Measurements from ENCODE around the gene VPS13D.

The VPS13D gene

DNA sequence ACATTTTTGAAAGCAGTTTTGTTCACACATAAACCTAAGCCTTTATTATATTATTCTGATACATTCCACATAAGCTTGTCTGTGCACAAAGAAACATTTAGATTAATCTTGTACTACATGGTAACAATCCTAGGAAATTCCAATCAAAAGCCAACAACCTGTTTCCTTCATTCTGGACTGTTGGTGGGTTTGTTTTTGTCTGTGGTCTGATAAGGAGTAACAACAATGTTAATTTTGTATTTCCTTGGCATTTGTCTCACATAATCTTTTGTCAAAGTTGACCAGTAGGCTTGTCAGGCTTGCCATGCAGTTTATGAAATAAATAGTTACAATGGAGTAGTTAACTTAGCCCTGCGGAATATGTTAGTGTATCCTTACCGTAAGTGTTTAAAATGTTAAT, 204.9 kb downstream of the VPS13D start:
- no peaks in the 10 kb centered on the region for H3K36me3 ChIP-seq (ENCODE audit: insufficient read depth)
- peaks cover 51% of the 10 kb centered on the region for H3K4me1 ChIP-seq (ENCODE audit: low read depth, poor library complexity, severe bottlenecking)
- no peak overlapping the region for H3K9ac ChIP-seq
- TF ChIP-seq, protein P1, sequence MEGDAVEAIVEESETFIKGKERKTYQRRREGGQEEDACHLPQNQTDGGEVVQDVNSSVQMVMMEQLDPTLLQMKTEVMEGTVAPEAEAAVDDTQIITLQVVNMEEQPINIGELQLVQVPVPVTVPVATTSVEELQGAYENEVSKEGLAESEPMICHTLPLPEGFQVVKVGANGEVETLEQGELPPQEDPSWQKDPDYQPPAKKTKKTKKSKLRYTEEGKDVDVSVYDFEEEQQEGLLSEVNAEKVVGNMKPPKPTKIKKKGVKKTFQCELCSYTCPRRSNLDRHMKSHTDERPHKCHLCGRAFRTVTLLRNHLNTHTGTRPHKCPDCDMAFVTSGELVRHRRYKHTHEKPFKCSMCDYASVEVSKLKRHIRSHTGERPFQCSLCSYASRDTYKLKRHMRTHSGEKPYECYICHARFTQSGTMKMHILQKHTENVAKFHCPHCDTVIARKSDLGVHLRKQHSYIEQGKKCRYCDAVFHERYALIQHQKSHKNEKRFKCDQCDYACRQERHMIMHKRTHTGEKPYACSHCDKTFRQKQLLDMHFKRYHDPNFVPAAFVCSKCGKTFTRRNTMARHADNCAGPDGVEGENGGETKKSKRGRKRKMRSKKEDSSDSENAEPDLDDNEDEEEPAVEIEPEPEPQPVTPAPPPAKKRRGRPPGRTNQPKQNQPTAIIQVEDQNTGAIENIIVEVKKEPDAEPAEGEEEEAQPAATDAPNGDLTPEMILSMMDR (conservative IDR thresholded peaks at IDR 0.05; ENCODE audit: low read depth, low read length): no peak
- H3K4me2 ChIP-seq: peak overlapping the region; percentile 65
- H3K27me3 ChIP-seq (ENCODE audit: insufficient read depth, low read depth): no peaks in the 10 kb centered on the region
- H3K79me2 ChIP-seq (ENCODE audit: insufficient read depth, low read depth): no peaks in the 10 kb centered on the region
- no peak overlapping the region for H2AFZ ChIP-seq (ENCODE audit: low read depth)
- no peak overlapping the region for H3K27ac ChIP-seq
- no peak overlapping the region for H3K4me3 ChIP-seq (IDR thresholded peaks at IDR 0.05; ENCODE audit: insufficient read depth, low read depth, low read length)
- no peaks in the 10 kb centered on the region for H4K20me1 ChIP-seq (ENCODE audit: insufficient read depth)

DNA sequence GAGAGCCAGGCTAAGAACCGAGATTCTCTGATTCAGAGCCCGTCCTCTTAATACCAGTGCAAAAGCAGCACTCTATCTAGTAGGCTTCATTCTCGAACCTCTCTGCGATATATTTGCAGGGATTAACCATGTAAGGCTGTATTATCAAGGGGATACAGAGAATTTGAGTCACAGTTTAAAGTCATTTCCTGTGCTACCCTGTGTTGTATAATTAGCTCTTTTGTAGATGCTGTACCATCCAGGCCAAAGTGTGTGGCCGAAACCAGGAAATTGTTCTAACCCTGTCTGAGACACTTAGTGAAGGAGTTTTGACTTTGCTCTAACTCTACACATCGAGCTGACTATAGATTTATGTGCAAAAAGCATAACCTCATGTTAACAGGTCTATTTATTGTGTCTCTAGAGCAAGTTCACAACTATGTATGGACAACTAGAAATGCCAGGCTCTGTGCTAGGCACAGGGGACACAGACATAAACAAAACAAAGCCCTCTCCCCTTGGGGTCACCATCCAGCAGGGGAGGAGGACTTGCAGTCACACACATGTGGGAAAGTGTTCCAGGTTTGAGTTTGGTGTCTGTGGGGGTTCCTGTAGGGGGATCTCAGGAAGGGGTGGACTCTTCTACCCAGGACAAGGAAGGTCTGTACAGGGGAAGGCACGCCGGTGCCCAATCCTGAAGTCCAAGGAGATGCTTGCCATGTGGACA, 206.0 kb downstream of the VPS13D start:
- Histone ChIP-seq H2AFZ (ENCODE audit: low read depth) (no peak overlapping the region), H3K79me2 (ENCODE audit: insufficient read depth, low read depth) (no peaks in the 10 kb centered on the region), H3K36me3 (ENCODE audit: insufficient read depth) (no peaks in the 10 kb centered on the region), H3K4me3 (IDR thresholded peaks at IDR 0.05; ENCODE audit: insufficient read depth, low read depth, low read length) (no peak overlapping the region), H3K27ac (peak overlapping the region; percentile 13; the same call in 1 of the 2 replicates), H3K4me2 (peak overlapping the region; percentile 65), H3K9ac (no peak overlapping the region), H4K20me1 (ENCODE audit: insufficient read depth) (no peaks in the 10 kb centered on the region), H3K4me1 (ENCODE audit: low read depth, poor library complexity, severe bottlenecking) (peaks cover 51% of the 10 kb centered on the region), H3K27me3 (ENCODE audit: insufficient read depth, low read depth) (no peaks in the 10 kb centered on the region)
- TF ChIP-seq, protein P1 (conservative IDR thresholded peaks at IDR 0.05; ENCODE audit: low read depth, low read length): no peak

DNA sequence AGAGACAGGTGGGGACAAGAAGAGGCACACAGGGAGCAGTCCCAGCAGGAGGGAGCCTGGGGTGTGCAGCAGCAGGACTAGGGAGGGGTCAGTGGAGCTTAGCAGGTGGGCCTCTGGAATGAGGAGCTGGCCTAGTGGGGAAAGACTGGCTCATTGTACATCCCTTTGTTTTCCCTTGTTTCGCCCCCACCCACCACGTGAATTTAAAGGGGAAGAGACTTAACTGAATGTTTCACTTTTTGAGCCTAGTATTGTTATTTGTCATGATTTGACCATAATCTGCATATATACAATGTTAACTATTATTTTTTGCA, 206.5 kb downstream of the VPS13D start:
- no peaks in the 10 kb centered on the region for H3K27me3 ChIP-seq (ENCODE audit: insufficient read depth, low read depth)
- TF ChIP-seq, protein P1 (conservative IDR thresholded peaks at IDR 0.05; ENCODE audit: low read depth, low read length): no peak
- H3K36me3 ChIP-seq (ENCODE audit: insufficient read depth): no peaks in the 10 kb centered on the region
- no peak overlapping the region for H3K9ac ChIP-seq
- H3K4me3 ChIP-seq (IDR thresholded peaks at IDR 0.05; ENCODE audit: insufficient read depth, low read depth, low read length): no peak overlapping the region
- no peak overlapping the region for H2AFZ ChIP-seq (ENCODE audit: low read depth)
- H3K4me1 ChIP-seq (ENCODE audit: low read depth, poor library complexity, severe bottlenecking): peaks cover 51% of the 10 kb centered on the region
- no peaks in the 10 kb centered on the region for H4K20me1 ChIP-seq (ENCODE audit: insufficient read depth)
- H3K79me2 ChIP-seq (ENCODE audit: insufficient read depth, low read depth): no peaks in the 10 kb centered on the region
- H3K27ac ChIP-seq: no peak overlapping the region
- peak overlapping the region; percentile 65 for H3K4me2 ChIP-seq

DNA sequence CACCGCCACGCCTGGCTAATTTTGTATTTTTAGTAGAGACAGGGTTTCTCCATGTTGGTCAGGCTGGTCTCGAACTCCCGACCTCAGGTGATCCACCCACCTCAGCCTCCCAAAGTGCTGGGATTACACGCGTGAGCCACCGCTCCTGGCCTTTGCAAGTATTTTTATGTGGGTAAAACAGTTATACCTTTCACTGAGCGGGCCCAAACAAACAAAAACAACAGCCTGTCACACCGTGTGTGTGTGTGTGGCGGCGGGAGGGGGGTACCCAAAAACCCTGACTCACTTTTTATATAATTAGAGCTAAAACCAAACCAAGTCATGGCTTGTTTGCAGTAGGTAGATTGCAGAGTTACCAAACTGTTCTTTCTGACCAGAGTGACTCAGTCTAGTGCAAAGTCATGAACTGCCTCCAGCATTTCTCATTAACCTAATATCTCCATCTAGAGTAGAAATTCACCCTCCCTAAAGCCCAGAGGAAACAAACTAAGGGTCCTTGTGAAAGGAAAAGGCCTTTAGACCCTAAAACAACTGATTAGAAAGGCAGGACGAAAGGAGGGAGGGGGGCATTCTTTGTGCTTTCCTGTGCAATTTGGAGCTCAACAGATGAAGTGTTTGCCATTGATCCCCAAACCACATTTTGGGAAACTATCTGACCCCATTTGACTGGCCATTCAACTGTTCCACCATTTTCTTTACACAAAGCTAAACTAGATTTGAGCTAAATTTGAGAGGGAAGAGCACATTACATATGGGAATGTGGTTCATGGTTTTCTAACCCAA, 207.2 kb downstream of the VPS13D start:
- Histone ChIP-seq H3K9ac (no peak overlapping the region), H3K4me3 (IDR thresholded peaks at IDR 0.05; ENCODE audit: insufficient read depth, low read depth, low read length) (no peak overlapping the region), H4K20me1 (ENCODE audit: insufficient read depth) (no peaks in the 10 kb centered on the region), H3K27me3 (ENCODE audit: insufficient read depth, low read depth) (no peaks in the 10 kb centered on the region), H3K79me2 (ENCODE audit: insufficient read depth, low read depth) (no peaks in the 10 kb centered on the region), H3K4me1 (ENCODE audit: low read depth, poor library complexity, severe bottlenecking) (peaks cover 58% of the 10 kb centered on the region), H3K36me3 (ENCODE audit: insufficient read depth) (no peaks in the 10 kb centered on the region), H3K4me2 (peak overlapping the region; percentile 65; the same call in 1 of the 2 replicates), H2AFZ (ENCODE audit: low read depth) (no peak overlapping the region), H3K27ac (no peak overlapping the region)
- TF ChIP-seq, protein P1 (conservative IDR thresholded peaks at IDR 0.05; ENCODE audit: low read depth, low read length): no peak
